Coronary artery (tissue), 2 donors: Measurements from ENCODE around the gene NRL.

Experiments used
- DNase-seq: peaks from one replicate; pipeline ENCODE4 v3.0.0-alpha.2; 2017; ENCODE audit warnings: low spot score
- H3K27ac ChIP-seq, 2 donors: fragments of 200-600 bp; sonication (generic); one replicate each; pipeline ENCODE4 v1.5.1; 2016 to 2019
- H3K4me3 ChIP-seq: fragments of 200-600 bp; sonication (generic); 2 replicates; pipeline ENCODE4 v1.5.1; 2016; ENCODE audit warnings: mild to moderate bottlenecking, moderate library complexity
- CTCF ChIP-seq: fragments of 200-600 bp; sonication (generic); IDR thresholded peaks from one replicate; pipeline ENCODE4 v1.5.1; 2019; ENCODE audit warnings: antibody characterized with exemption

The NRL gene

GRCh38 chr14:24070285-24071143 is 44.2 kb downstream of the NRL start:
- DNase-seq: no peak
- Histone ChIP-seq H3K27ac (no peak overlapping the region), H3K4me3 (no peak overlapping the region)
- no peak for TF ChIP-seq CTCF

GRCh38 chr14:24069411-24069735 is 45.4 kb downstream of the NRL start:
- no peak overlapping the region for H3K27ac ChIP-seq
- DNase-seq: no peak
- TF ChIP-seq CTCF: no peak
- H3K4me3 ChIP-seq: no peak overlapping the region

- H3K27ac ChIP-seq: no peak overlapping the region
- no peak for TF ChIP-seq CTCF
- no peak overlapping the region for H3K4me3 ChIP-seq
- DNase-seq: no peak
These were observed 45.9 kb downstream of the NRL start for GRCh38 chr14:24068711-24069410.

- no peak for DNase-seq
- H3K4me3 ChIP-seq: no peak overlapping the region
These were observed 47.3 kb downstream of the NRL start for GRCh38 chr14:24067133-24068082.

GRCh38 chr14:24066496-24067132 is 48.1 kb downstream of the NRL start:
- H3K27ac ChIP-seq: no peak overlapping the region
- DNase-seq: no peak
- no peak overlapping the region for H3K4me3 ChIP-seq
- no peak for TF ChIP-seq CTCF

More at GRCh38 chr14:24067133-24068082, 47.3 kb downstream of the NRL start:
- TF ChIP-seq CTCF: no peak
- no peak overlapping the region for H3K27ac ChIP-seq

- no peak overlapping the region for H3K4me3 ChIP-seq
- TF ChIP-seq CTCF: no peak
- no peak overlapping the region for H3K27ac ChIP-seq
- no peak for DNase-seq
These were observed 49.3 kb downstream of the NRL start for GRCh38 chr14:24065408-24065807.
